A549 (cell line): ENCODE data around the gene CORO2A.

Source experiments
- CTCF ChIP-seq: fragments of >200 bp; sonication (Bioruptor Twin); formaldehyde crosslinking; IDR thresholded peaks from 3 replicates; pipeline ENCODE4 v1.5.1; 2016
- USF2 ChIP-seq: fragments of 450-650 bp; IDR thresholded peaks from 2 replicates; pipeline ENCODE4 v1.6.1; 2014; ENCODE audit warnings: antibody characterized with exemption

GRCh38 chr9:98175762-98176161 is 16.7 kb downstream of the CORO2A start:
- TF ChIP-seq CTCF (no peak), USF2 (no peak)
